Vagina (tissue), 2 donors: ENCODE measurements around the gene MAPK14.

Source experiments
- POLR2A ChIP-seq, 2 donors: fragments of 450-650 bp; IDR thresholded peaks; one replicate each; pipeline ENCODE4 v1.6.1; 2017; ENCODE audit warnings: antibody characterized with exemption in 2 of 2, mild to moderate bottlenecking in 2 of 2, moderate library complexity in 2 of 2
- POLR2AphosphoS5 ChIP-seq, 2 donors: sonication (generic); formaldehyde crosslinking; IDR thresholded peaks; one replicate each; pipeline ENCODE4 v1.9.0; 2017; ENCODE audit warnings: antibody characterized with exemption in 2 of 2, mild to moderate bottlenecking in 2 of 2, low read depth in 1 of 2; ENCODE audit not compliant: insufficient read depth in 1 of 2
- TF ChIP-seq, protein P1 (sequence below), 3 experiments: fragments of 450-650 bp in 2 of 3; fragments of 200-600 bp in 1 of 3; sonication (generic) in 1 of 3; IDR thresholded peaks; one replicate each; pipeline ENCODE4 v1.5.1; 2017 to 2019; ENCODE audit warnings: antibody characterized with exemption in 3 of 3, mild to moderate bottlenecking in 2 of 3, moderate library complexity in 2 of 3

DNA sequence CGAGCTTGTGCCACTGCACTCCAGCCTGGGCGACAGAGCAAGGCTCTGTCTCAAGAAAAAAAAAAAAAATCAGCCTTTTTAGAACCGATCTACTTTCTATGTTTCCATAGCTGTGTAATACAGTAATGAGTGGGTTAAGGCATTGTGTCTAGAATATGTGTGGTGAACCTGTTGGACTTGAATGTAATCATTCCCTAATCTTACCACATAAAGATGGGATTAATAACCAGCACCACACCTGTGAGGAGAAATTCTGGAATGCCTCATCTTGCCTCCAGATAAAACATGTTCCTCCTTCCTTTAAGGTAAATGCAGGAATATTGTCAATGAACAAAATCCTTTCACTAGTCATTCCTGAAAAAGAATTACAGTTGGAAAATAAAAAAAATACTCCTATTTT, 43.7 kb downstream of the MAPK14 start:
- TF ChIP-seq, protein P1, sequence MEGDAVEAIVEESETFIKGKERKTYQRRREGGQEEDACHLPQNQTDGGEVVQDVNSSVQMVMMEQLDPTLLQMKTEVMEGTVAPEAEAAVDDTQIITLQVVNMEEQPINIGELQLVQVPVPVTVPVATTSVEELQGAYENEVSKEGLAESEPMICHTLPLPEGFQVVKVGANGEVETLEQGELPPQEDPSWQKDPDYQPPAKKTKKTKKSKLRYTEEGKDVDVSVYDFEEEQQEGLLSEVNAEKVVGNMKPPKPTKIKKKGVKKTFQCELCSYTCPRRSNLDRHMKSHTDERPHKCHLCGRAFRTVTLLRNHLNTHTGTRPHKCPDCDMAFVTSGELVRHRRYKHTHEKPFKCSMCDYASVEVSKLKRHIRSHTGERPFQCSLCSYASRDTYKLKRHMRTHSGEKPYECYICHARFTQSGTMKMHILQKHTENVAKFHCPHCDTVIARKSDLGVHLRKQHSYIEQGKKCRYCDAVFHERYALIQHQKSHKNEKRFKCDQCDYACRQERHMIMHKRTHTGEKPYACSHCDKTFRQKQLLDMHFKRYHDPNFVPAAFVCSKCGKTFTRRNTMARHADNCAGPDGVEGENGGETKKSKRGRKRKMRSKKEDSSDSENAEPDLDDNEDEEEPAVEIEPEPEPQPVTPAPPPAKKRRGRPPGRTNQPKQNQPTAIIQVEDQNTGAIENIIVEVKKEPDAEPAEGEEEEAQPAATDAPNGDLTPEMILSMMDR (IDR thresholded peaks at IDR 0.05) = no peak
- TF ChIP-seq POLR2A (IDR thresholded peaks at IDR 0.05) (no peak), POLR2AphosphoS5 (IDR thresholded peaks at IDR 0.05; ENCODE audit: insufficient read depth in 1 of 2, low read depth in 1 of 2) (peak in 1 of 2 donors; percentile 69)
